ENCODE measurements around the gene ZC3H12D.
"Not testable (repeated sequence)": the region's sequence is repeated elsewhere in the genome, so short reads cannot be mapped to it uniquely, and the experiment has no call there.

Gene ZC3H12D

DNA sequence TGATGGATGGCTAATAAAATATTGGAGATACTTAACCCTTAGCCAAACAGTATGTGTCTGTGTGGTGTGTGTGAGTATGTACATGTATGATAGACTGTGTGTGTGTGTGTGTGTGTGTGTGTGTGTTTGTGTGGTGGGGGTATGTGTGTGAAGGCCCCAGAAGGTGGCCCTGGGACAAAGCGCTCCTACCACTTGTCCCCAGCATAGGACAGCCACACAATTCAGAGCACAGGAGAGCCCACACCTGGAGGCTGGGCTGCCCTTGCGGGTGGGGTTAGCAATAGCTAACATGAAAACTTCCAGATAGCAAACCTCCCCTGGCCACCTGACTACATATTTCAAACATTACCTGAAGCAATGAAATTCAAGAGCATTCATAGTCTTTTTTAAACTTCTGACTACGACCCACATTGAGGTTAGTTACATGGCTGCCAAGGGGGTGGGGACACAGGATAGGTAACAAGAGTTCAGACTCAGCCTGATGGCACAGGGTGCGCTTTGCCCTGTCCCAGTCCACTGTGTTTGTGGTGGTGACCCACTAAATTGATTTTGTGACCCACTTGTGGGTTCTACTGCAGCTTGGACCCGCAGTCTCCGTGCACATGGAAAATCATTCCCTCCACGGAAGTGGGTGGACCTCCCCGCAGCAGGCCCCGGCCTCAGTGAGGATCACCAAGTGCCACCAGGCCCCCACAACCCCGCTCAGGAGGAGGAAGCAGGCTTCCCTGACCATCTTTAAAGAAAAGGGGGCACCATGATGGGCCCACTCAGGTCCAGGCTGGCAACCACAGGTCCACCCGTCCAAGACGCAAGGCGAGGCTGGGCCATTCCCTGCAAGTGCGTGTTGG is 34.8 kb downstream of the ZC3H12D start:
- in situ Hi-C loops (cut with HindIII; ENCODE audit: low sequenced_read_pairs), result loop anchor here (25.0 kb wide), 1 partner anchor 363 kb away; no protein-coding TSS in a partner anchor
- TF ChIP-seq, protein P1, sequence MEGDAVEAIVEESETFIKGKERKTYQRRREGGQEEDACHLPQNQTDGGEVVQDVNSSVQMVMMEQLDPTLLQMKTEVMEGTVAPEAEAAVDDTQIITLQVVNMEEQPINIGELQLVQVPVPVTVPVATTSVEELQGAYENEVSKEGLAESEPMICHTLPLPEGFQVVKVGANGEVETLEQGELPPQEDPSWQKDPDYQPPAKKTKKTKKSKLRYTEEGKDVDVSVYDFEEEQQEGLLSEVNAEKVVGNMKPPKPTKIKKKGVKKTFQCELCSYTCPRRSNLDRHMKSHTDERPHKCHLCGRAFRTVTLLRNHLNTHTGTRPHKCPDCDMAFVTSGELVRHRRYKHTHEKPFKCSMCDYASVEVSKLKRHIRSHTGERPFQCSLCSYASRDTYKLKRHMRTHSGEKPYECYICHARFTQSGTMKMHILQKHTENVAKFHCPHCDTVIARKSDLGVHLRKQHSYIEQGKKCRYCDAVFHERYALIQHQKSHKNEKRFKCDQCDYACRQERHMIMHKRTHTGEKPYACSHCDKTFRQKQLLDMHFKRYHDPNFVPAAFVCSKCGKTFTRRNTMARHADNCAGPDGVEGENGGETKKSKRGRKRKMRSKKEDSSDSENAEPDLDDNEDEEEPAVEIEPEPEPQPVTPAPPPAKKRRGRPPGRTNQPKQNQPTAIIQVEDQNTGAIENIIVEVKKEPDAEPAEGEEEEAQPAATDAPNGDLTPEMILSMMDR (IDR thresholded peaks at IDR 0.05; ENCODE audit: low read depth, low read length), result no peak
- H3K4me3 ChIP-seq (ENCODE audit: low read depth, low read length), result no peak overlapping the region
- DNase-seq (ENCODE audit: low read depth, low spot score), result no peak

- H3K4me3 ChIP-seq (ENCODE audit: low read depth, low read length), result no peak overlapping the region
- in situ Hi-C loops (cut with HindIII; ENCODE audit: low sequenced_read_pairs), result loop anchor here (25.0 kb wide), 1 partner anchor 362 kb away; no protein-coding TSS in a partner anchor
- TF ChIP-seq, protein P1 (IDR thresholded peaks at IDR 0.05; ENCODE audit: low read depth, low read length), result no peak
- DNase-seq (ENCODE audit: low read depth, low spot score), result no peak
These were observed 35.9 kb downstream of the ZC3H12D start for GRCh38 chr6:149448821-149449453.

GRCh38 chr6:149446791-149447376 is 37.9 kb downstream of the ZC3H12D start:
- TF ChIP-seq, protein P1 (IDR thresholded peaks at IDR 0.05; ENCODE audit: low read depth, low read length), result peak; percentile 6
- no peak for DNase-seq (ENCODE audit: low read depth, low spot score)
- no peak overlapping the region for H3K4me3 ChIP-seq (ENCODE audit: low read depth, low read length)
- in situ Hi-C loops (cut with HindIII; ENCODE audit: low sequenced_read_pairs), result loop anchor here (25.0 kb wide), 1 partner anchor 360 kb away; no protein-coding TSS in a partner anchor

DNA sequence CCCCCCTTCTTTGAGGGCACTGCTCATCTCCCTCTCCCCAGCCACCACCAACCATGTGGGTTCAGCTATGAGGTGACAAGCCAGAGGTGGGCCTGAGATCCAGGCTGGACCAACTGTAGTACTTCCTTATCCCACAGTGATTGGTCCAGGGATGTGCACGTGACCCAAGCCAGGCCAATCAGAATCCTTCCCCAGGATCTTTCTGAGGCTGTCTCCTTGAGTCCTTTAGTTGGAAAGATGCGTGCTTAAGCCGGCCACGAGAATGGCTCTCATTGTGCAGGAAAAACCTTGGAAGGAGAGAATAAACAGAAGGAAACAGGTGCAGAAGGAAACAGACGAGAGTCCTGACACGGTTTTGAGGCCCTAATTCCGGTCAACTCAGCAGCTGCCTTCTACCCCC is 39.2 kb downstream of the ZC3H12D start:
- no peak overlapping the region for H3K4me3 ChIP-seq (ENCODE audit: low read depth, low read length)
- in situ Hi-C loops (cut with HindIII; ENCODE audit: low sequenced_read_pairs), result loop anchor here (25.0 kb wide), 1 partner anchor 358 kb away; no protein-coding TSS in a partner anchor
- TF ChIP-seq, protein P1 (IDR thresholded peaks at IDR 0.05; ENCODE audit: low read depth, low read length), result no peak
- DNase-seq (ENCODE audit: low read depth, low spot score), result no peak

DNA sequence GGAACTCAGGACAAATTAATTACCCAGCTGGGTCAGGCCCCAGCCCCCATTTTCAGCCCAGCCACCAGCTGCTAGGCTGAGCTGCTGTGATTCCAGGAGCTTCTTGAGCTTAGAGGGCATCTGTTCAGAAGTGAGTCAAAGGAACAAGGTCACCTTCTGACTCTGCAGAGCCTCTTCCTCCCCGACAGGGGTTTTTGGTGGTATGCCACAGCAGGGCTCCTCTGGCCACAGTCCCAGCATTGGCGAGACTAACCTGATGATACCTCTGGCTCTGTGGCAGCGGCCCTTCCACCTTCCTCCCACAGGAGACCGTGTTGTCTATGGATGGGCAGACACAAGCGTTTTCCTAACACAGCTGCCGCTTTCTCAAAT is 39.7 kb downstream of the ZC3H12D start:
- no peak overlapping the region for H3K4me3 ChIP-seq (ENCODE audit: low read depth, low read length)
- no peak for DNase-seq (ENCODE audit: low read depth, low spot score)
- in situ Hi-C loops (cut with HindIII; ENCODE audit: low sequenced_read_pairs), result loop anchor here (25.0 kb wide), 1 partner anchor 358 kb away; no protein-coding TSS in a partner anchor
- TF ChIP-seq, protein P1 (IDR thresholded peaks at IDR 0.05; ENCODE audit: low read depth, low read length), result no peak

GRCh38 chr6:149444360-149445094 is 40.3 kb downstream of the ZC3H12D start:
- DNase-seq (ENCODE audit: low read depth, low spot score); H3K4me3 ChIP-seq (ENCODE audit: low read depth, low read length): not testable (repeated sequence)
- in situ Hi-C loops (cut with HindIII; ENCODE audit: low sequenced_read_pairs), result loop anchor here (25.0 kb wide), 1 partner anchor 357 kb away; no protein-coding TSS in a partner anchor
